Upper lobe of right lung (tissue), 1 donor: ENCODE measurements around the gene MYH9. TPM values are rescaled to one million over a fixed set of nuclear protein-coding genes. Genes with fewer than 3 reads are reported as not detected.
"Not testable (repeated sequence)": the region's sequence is repeated elsewhere in the genome, so short reads cannot be mapped to it uniquely, and the experiment has no call there.

Experiments used
- ATAC-seq: fragments of 200-7000 bp; cut with Tn5 transposase; one replicate; pipeline ENCODE4 v1.9.1; 2020; ENCODE audit warnings: mild to moderate bottlenecking, moderate library complexity
- DNase-seq: peaks from one replicate; pipeline ENCODE4 v3.0.0-alpha.2; 2020
- H3K27ac ChIP-seq: fragments of 200-600 bp; one replicate; pipeline ENCODE4 v1.8.0; 2022
- H3K27me3 ChIP-seq: fragments of 200-600 bp; one replicate; pipeline ENCODE4 v1.8.0; 2022; ENCODE audit warnings: mild to moderate bottlenecking
- H3K36me3 ChIP-seq: fragments of 200-600 bp; one replicate; pipeline ENCODE4 v1.8.0; 2022
- H3K4me1 ChIP-seq: fragments of 200-600 bp; one replicate; pipeline ENCODE4 v1.8.0; 2022
- H3K4me3 ChIP-seq: fragments of 200-600 bp; one replicate; pipeline ENCODE4 v1.8.0; 2022; ENCODE audit warnings: mild to moderate bottlenecking
- H3K9me3 ChIP-seq: fragments of 200-600 bp; one replicate; pipeline ENCODE4 v1.8.0; 2022
- intact Hi-C: fragments of 100-400 bp; cut with DNase I; formaldehyde crosslinking; loops from one replicate; pipeline ENCODE4 v1.11.0; 2022
- total RNA-seq: library from RNA; stranded (reverse); fragmentation: NEBNext Ultra II Directional; extraction: Animal tissue kit (Norgen Biotek cat#: 25700); gene quantifications from one replicate; pipeline ENCODE4 v1.2.1, GENCODE V29; 2021
- TF ChIP-seq, protein P1 (sequence below): fragments of 200-600 bp; IDR thresholded peaks from one replicate; pipeline ENCODE4 v1.8.0; 2022; ENCODE audit warnings: antibody characterized with exemption
- donor health status: DM: no; HTN: yes; CAD: no; lungs with severe emphysema.

Gene MYH9
- total RNA-seq, 1 donor from 2014 or later: 842 TPM

- Histone ChIP-seq H3K4me3 (no peak overlapping the region), H3K36me3 (peaks cover 86% of the 10 kb centered on the region), H3K4me1 (peaks cover 11% of the 10 kb centered on the region), H3K27ac (no peak overlapping the region), H3K27me3 (no peaks in the 10 kb centered on the region), H3K9me3 (no peaks in the 10 kb centered on the region)
- intact Hi-C loops: no loop called here
- TF ChIP-seq, protein P1, sequence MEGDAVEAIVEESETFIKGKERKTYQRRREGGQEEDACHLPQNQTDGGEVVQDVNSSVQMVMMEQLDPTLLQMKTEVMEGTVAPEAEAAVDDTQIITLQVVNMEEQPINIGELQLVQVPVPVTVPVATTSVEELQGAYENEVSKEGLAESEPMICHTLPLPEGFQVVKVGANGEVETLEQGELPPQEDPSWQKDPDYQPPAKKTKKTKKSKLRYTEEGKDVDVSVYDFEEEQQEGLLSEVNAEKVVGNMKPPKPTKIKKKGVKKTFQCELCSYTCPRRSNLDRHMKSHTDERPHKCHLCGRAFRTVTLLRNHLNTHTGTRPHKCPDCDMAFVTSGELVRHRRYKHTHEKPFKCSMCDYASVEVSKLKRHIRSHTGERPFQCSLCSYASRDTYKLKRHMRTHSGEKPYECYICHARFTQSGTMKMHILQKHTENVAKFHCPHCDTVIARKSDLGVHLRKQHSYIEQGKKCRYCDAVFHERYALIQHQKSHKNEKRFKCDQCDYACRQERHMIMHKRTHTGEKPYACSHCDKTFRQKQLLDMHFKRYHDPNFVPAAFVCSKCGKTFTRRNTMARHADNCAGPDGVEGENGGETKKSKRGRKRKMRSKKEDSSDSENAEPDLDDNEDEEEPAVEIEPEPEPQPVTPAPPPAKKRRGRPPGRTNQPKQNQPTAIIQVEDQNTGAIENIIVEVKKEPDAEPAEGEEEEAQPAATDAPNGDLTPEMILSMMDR: no peak
- peak; percentile 51 for DNase-seq
- ATAC-seq: no peak
These were observed 94.0 kb downstream of the MYH9 start for GRCh38 chr22:36293606-36294292.

DNA sequence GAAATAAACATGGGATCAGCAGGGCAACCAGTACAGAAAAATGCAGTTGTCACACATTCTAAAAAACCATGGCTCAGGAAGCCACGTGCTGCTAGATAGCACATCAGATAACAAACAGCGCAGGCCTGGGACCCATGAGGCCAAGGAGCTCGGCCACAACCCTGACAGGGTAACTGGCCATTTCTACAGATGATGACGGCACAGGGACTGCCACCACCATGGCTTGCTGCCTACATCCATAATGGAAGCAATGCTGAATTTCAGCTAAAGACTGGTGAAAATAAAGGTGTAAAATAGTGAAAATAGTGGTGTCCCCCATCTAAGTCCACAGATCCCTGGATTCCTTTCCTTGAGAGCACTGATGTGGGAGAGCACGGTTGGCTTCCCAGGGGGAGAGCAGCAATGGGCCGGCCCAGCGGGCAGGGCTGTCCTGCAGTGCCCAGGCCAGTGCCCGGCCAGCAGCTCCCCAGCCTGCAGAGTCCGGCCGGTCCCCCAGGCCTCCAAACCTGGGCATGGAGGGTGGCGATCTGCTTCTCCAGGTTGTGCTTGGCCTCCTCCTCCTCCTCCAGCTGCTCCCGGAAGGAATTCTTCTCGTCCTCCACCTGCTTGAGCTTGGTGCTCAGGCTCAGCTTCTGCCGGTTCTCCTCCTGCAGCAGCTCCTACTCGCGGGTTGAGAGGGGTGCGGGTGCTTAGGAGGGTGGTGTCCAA lies 94.8 kb downstream of the MYH9 start:
- Histone ChIP-seq H3K27me3 (no peaks in the 10 kb centered on the region), H3K4me3 (no peak overlapping the region), H3K27ac (no peak overlapping the region), H3K9me3 (no peaks in the 10 kb centered on the region), H3K36me3 (peaks cover 86% of the 10 kb centered on the region), H3K4me1 (peaks cover 11% of the 10 kb centered on the region)
- intact Hi-C loops: no loop called here
- DNase-seq: peak; percentile 57
- TF ChIP-seq, protein P1: no peak
- ATAC-seq: no peak

GRCh38 chr22:36291831-36292740 lies 95.7 kb downstream of the MYH9 start:
- TF ChIP-seq, protein P1: no peak
- H3K27me3 ChIP-seq: no peaks in the 10 kb centered on the region
- H3K9me3 ChIP-seq: no peaks in the 10 kb centered on the region
- no peak overlapping the region for H3K4me3 ChIP-seq
- peaks cover 86% of the 10 kb centered on the region for H3K36me3 ChIP-seq
- H3K4me1 ChIP-seq: peaks cover 11% of the 10 kb centered on the region
- ATAC-seq (peak; percentile 11), DNase-seq (peak; percentile 59)
- intact Hi-C loops: no loop called here
- H3K27ac ChIP-seq: no peak overlapping the region

DNA sequence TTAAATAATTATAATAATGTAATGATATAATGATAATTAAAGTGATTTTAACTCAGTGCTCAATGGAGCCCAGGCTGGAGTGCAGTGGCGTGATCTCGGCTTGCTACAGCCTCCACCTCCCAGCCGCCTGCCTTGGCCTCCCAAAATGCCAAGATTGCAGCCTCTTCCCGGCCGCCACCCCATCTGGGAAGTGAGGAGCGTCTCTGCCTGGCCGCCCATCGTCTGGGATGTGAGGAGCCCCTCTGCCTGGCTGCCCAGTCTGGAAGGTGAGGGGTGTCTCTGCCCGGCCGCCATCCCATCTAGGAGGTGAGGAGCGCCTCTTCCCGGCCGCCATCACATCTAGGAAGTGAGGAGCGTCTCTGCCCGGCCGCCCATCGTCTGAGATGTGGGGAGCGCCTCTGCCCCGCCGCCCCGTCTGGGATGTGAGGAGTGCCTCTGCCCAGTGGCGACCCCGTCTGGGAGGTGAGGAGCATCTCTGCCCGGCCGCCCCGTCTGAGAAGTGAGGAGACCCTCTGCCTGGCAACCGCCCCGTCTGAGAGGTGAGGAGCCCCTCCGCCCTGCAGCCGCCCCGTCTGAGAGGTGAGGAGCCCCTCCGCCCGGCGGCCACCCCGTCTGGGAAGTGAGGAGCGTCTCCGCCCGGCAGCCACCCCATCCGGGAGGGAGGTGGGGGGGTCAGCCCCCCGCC lies 97.2 kb downstream of the MYH9 start:
- peak; percentile 63 for DNase-seq
- H3K4me3 ChIP-seq, ATAC-seq, H3K27ac ChIP-seq, H3K27me3 ChIP-seq, intact Hi-C loops, H3K9me3 ChIP-seq: not testable (repeated sequence)
- Histone ChIP-seq H3K4me1 (peaks cover 19% of the 10 kb centered on the region), H3K36me3 (peaks cover 86% of the 10 kb centered on the region)

- peaks cover 86% of the 10 kb centered on the region for H3K36me3 ChIP-seq
- H3K9me3 ChIP-seq, H3K27ac ChIP-seq, ATAC-seq, H3K4me3 ChIP-seq, intact Hi-C loops, H3K27me3 ChIP-seq: not testable (repeated sequence)
- peak; percentile 33 for DNase-seq
- peaks cover 19% of the 10 kb centered on the region for H3K4me1 ChIP-seq
These were observed 97.8 kb downstream of the MYH9 start for GRCh38 chr22:36289948-36290371.

GRCh38 chr22:36289406-36289870 lies 98.3 kb downstream of the MYH9 start:
- ATAC-seq (peak; percentile 46), DNase-seq (peak; percentile 81)
- TF ChIP-seq, protein P1: no peak
- H3K4me1 ChIP-seq: peaks cover 19% of the 10 kb centered on the region
- no peaks in the 10 kb centered on the region for H3K27me3 ChIP-seq
- no peak overlapping the region for H3K27ac ChIP-seq
- intact Hi-C loops: no loop called here
- no peaks in the 10 kb centered on the region for H3K9me3 ChIP-seq
- peaks cover 86% of the 10 kb centered on the region for H3K36me3 ChIP-seq
- no peak overlapping the region for H3K4me3 ChIP-seq
